AML-193 (cell line): ENCODE measurements around the gene HAUS3.

ENCODE experiments used
- DNase-seq, 2 experiments: peaks; one replicate each; lab custom pipeline; 2025; lab: John Stamatoyannopoulos, UW

HAUS3 gene, protein sequence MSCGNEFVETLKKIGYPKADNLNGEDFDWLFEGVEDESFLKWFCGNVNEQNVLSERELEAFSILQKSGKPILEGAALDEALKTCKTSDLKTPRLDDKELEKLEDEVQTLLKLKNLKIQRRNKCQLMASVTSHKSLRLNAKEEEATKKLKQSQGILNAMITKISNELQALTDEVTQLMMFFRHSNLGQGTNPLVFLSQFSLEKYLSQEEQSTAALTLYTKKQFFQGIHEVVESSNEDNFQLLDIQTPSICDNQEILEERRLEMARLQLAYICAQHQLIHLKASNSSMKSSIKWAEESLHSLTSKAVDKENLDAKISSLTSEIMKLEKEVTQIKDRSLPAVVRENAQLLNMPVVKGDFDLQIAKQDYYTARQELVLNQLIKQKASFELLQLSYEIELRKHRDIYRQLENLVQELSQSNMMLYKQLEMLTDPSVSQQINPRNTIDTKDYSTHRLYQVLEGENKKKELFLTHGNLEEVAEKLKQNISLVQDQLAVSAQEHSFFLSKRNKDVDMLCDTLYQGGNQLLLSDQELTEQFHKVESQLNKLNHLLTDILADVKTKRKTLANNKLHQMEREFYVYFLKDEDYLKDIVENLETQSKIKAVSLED

GRCh38 chr4:2241410-2242353, at the start of gene HAUS3, which contains the start of gene POLN:
HAUS3 (minus strand) TSS chr4:2242121; CDS start chr4:2240946, 1,175 bp downstream.
POLN (minus strand) TSS chr4:2242121; CDS start chr4:2229231, 12,890 bp downstream.
- DNase-seq, result peak; percentile 93 to 95

DNA sequence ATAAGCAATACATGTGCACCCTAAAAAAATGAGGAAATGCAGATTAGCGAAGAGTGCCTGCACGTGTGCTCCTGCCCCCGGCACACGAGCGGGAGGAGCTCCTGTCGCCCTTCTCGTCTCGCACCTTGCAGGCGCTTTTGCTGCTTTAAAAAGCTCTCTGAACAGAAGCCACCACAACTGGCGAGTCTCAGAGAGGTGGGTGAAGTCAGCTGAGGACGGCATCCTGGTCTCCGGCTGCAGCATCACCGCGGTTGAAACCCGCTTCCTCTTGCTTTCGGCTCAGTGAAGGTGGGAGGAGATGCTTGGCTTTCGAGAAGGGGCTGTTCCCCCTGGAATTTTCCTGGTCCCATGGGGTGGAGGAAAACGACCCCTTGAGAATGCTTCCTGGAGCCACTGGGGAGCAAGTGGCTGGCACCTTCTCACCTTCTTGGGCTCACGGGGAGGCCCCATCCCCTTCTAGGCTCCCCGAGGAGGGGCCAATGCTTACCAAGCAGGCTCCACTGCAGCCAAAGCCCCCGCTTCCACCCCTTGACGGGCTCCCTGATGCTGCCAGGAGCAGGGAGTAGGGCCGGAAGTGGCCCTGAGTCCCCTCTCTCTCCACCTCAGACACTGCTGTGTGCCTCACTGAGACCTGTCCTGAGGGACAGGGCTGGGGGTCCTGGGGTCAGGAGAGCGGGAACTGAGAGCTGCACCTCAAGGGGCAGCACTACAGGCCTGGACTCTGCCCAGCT, 49.2 kb upstream of the HAUS3 start:
- DNase-seq, result no peak

DNA sequence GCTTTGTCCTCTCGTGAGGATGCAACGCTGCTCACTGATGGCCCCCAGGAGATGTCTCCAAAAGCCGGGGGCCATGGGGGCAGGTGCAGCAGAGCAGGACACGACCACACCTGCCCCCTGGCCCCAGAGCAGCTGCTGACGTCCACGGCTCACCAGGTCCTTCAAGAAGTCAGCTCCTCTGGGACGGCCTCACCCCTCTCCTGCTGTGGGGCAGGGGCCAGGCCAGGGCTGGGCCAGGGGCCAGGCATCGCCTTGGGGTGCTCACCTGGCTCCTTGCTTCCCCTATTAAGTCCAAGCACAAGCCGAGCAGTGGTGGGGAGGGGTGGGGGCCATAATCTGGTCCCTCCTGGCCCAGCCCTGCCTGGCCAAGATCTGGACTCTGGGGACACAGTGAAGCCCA, 48.6 kb upstream of the HAUS3 start:
- DNase-seq, result no peak

- DNase-seq, result no peak
Measured at GRCh38 chr4:2289955-2290333, 48.0 kb upstream of the HAUS3 start.

DNA sequence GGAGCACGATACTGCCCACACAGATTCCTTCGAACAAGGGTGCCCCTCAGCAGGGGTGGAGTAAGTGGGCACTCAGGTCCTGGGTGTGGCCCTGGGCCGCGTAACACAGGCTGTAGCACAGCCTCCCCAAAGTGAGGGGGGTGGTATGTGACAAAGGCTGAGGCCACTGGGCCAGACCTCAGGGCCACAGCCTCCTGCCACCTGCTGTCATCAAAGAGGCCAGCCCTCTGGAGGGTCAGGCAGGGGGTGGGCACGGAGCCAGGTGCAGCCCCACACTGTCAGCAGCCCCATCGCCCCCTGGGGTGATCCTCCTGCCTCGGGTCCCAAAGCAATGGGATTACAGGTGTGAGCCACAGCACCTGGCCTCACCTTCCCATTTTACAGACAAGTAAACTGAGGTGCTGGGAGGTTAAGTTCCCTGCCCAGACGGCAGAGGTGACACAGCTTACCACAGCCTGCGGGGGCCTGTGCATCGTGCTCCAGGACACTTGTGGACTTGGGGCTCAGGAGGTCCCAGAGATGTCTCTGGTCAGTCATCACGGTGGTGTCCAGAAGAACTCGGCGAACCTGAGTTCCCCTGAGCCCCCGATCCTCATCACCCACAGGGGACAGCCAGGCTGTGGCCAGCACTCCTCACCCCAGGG, 47.5 kb upstream of the HAUS3 start:
- DNase-seq, result no peak

DNA sequence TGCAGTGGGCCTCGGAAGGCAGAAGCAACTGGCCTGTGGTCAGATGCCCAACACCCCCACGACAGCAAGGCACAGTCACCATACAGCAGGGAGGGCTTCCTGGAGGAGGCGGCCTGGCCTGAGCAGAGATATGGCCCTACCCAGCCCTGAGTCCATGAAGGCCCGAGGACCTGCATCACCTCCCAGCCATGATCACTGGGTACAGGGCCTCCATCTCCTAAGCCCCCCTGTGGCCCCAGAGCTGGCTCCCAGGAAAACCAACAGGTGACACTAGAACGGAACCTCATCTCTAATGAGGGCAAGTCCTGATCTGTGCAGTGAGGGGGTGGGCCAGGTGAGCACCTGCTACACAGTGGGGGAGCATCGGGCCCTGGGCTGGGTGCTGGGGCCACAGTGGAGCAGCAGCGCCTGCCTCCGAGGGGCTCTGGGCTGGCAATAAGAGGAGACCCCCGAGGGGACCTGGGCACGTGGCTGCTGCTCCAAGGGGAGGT, 46.2 kb upstream of the HAUS3 start:
- no peak for DNase-seq

DNA sequence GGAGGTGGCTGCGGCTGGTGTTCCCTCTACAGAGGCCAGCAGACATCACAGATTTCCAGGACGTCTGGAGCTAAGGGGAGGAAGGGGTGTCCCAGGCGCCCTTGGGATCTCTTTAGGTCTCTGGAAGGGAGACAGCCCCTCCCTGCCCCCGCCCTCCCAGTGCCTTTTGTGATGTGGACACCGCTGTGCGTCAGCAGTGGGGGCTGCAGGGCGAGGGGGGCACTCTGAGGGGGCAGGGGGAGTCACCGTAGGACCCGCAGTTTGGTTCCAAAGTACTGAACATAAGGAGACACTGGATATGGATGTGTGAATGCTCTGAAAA, 45.6 kb upstream of the HAUS3 start:
- no peak for DNase-seq

GRCh38 chr4:2286904-2287593, 45.1 kb upstream of the HAUS3 start:
- DNase-seq, result no peak

- DNase-seq, result no peak
Measured at GRCh38 chr4:2285613-2286381, 43.9 kb upstream of the HAUS3 start.

DNA sequence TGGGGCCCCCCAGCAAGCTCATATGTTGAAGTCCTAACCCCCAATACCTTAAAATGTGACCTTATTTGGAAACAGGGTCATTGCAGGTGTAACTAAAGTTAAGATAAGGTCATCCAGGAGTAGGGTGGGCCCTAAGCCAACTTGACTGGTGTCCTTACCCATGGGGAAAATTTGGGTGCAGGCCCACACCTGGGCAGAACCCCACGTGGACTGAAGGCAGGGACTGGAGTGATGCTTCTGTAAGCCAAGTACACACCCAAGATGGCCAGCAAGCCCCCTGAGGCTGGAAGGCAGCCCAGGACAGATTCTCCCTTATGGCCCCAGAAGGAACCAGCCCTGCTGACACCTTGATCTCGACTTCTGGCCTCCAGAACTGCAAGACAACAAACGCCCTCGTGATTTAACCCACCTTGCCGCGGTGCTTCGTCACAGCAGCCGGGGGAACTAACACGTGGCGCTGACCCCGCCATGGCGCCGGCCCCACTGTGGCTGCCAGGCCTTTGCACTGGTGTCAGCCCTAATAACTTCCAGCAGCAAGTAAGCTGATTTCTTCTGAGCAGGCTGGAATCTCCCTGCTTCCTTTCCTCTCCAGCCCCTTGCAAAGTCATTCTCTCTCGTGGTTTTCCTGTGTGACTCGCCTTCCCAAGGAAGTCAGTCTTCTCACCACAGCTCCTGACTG, 43.2 kb upstream of the HAUS3 start:
- DNase-seq, result no peak

DNA sequence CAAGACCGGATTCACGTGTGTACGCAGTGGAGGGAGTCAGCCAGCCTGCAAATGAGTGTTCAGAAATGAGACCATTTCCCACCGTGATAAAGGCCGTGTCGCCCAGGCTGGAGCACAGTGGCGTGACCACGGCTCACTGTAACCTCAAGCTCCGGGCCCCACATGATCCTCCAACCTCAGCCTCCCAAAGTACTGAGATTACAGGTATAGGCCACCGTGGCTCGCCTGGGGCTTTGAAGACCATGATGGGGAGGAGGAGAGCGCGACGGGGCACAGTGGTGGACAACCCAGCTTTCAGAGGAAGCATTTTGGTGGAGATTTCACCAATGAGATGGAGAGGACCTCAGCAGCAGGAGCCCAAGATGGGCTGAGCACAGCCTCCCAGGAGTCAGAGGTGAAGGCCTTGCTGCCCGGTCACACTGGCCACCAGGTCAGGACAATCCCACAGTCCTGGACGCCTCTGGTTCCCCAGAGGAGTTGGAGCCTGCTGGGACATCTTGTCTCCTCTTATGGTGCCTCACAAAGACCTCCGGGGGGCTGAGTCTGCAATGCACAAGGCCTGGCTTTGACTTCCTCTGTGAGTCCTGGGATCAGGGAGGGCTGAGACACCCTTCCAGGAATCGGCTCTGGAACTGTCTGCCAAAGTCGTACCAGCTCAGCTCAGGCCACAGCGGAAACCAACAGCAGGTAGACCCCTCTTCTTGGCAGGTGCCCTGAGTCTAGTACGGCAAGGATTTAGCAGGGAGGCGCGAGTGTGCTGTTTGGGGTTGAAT, 42.4 kb upstream of the HAUS3 start:
- no peak for DNase-seq

DNA sequence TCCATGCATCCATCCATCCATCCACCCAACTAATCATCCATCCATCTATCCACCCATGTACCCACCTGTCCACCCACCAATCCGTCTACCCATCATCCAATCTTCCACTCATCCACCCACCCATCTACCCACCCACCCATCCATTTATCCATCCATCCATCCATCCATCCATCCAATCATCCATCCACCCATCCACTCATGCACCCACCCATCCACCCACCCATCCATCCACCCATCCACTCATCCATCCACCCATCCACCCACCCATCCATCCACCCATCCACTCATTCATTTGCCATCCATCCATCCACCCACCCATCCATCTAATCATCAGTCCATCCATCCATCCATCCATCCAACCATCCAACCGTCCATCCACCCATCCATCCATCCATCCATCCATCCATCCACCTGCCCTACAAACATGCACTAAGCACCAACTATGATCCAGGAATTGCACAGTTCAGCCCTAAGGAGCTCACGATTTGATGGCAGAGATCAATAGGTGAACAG, 41.3 kb upstream of the HAUS3 start:
- no peak for DNase-seq

GRCh38 chr4:2281575-2282343, 39.8 kb upstream of the HAUS3 start:
- peak in 1 of 2 experiments; percentile 4 for DNase-seq

DNA sequence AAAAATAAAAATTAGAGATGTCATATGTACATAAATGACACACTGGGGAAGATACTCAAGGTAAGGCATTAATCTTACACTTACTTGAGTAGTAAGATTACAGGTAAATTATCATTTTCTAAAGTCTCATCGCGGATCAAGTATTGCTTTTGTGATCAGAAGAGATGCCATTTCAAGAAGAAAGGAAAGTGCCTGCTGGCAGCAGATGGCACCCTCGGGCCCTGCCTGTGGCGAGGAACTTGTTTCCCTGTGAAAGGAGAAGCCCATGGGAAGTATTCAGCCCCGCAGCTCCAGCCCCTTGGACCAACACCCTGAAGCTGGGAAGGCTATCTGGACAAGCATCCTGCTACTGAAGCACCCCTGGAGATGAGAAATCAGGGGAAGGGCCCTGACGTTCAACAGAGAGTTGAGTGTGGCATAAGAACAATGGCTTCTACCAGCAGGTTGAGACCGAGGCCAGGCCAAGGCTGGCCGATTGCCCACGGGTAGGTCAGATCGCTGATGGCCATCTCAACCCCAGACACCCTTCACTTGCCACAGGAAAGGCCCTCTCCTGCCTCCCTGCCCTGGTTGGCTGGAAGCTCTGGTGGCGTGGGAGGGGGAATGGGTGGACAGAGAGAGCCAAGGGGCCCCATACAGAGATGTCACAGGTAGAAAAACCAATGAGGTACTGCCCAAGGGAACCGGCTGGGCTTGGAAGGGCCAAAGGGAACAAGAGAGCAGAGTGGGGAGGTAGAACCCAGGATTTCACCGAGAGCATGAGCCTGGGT, 38.8 kb upstream of the HAUS3 start:
- no peak for DNase-seq

DNA sequence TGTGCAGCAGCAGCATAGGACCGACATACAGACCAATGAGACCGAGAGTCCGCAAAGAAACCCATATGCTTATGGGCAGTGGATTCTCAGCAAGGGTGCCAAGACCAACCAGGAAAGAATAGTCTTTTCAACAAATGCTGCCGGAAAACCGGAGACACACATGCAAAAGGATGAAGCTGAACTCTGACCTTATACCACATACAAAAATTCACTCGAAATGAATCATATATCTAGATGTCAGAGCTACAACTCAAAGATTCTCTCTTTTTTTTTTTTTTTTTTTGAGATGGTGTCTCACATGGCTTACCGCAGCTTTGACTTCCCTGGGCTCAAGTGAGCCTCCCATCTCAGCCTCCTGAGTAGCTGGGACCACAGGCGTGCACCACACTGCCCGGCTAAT, 36.0 kb upstream of the HAUS3 start:
- DNase-seq, result no peak

GRCh38 chr4:2276581-2277325, 34.8 kb upstream of the HAUS3 start:
- DNase-seq, result no peak
